ENCODE measurements around the gene OLFML2A. TPM values are rescaled to one million over a fixed set of nuclear protein-coding genes. Genes with fewer than 3 reads are reported as not detected.

The OLFML2A gene
- total RNA-seq, 1 donor = 13.7 TPM

- TF ChIP-seq CTCF (IDR thresholded peaks at IDR 0.05; ENCODE audit: insufficient read depth, low read length) = no peak
- no peak overlapping the region for H3K4me3 ChIP-seq (ENCODE audit: low read depth, low read length)
- no peak for DNase-seq (ENCODE audit: low read depth)
These were observed 35.8 kb upstream of the OLFML2A start for GRCh38 chr9:124741149-124741548.

- DNase-seq (ENCODE audit: low read depth) = no peak
- H3K4me3 ChIP-seq (ENCODE audit: low read depth, low read length) = no peak overlapping the region
- TF ChIP-seq CTCF (IDR thresholded peaks at IDR 0.05; ENCODE audit: insufficient read depth, low read length) = no peak
These were observed 35.3 kb upstream of the OLFML2A start for GRCh38 chr9:124741662-124742061.

GRCh38 chr9:124742940-124743339, 34.0 kb upstream of the OLFML2A start:
- no peak for DNase-seq (ENCODE audit: low read depth)
- no peak for TF ChIP-seq CTCF (IDR thresholded peaks at IDR 0.05; ENCODE audit: insufficient read depth, low read length)
- H3K4me3 ChIP-seq (ENCODE audit: low read depth, low read length) = no peak overlapping the region

GRCh38 chr9:124743686-124744348, 33.1 kb upstream of the OLFML2A start:
- TF ChIP-seq CTCF (IDR thresholded peaks at IDR 0.05; ENCODE audit: insufficient read depth, low read length) = no peak
- H3K4me3 ChIP-seq (ENCODE audit: low read depth, low read length) = no peak overlapping the region
- DNase-seq (ENCODE audit: low read depth) = no peak

- H3K4me3 ChIP-seq (ENCODE audit: low read depth, low read length) = no peak overlapping the region
- no peak for DNase-seq (ENCODE audit: low read depth)
- no peak for TF ChIP-seq CTCF (IDR thresholded peaks at IDR 0.05; ENCODE audit: insufficient read depth, low read length)
These were observed 29.9 kb upstream of the OLFML2A start for GRCh38 chr9:124747065-124747464.

GRCh38 chr9:124749284-124749683, 27.6 kb upstream of the OLFML2A start:
- no peak overlapping the region for H3K4me3 ChIP-seq (ENCODE audit: low read depth, low read length)
- no peak for DNase-seq (ENCODE audit: low read depth)
- no peak for TF ChIP-seq CTCF (IDR thresholded peaks at IDR 0.05; ENCODE audit: insufficient read depth, low read length)

- TF ChIP-seq CTCF (IDR thresholded peaks at IDR 0.05; ENCODE audit: insufficient read depth, low read length) = no peak
- DNase-seq (ENCODE audit: low read depth) = no peak
- H3K4me3 ChIP-seq (ENCODE audit: low read depth, low read length) = no peak overlapping the region
These were observed 27.2 kb upstream of the OLFML2A start for GRCh38 chr9:124749781-124750180.

Measured in fibroblast of the aortic adventitia (primary cell).